NCI-H345 (cell line): ENCODE results near the gene NEUROD1.

Source experiments
- DNase-seq: peaks from one replicate; lab custom pipeline; 2025; lab: John Stamatoyannopoulos, UW

Gene NEUROD1

DNA sequence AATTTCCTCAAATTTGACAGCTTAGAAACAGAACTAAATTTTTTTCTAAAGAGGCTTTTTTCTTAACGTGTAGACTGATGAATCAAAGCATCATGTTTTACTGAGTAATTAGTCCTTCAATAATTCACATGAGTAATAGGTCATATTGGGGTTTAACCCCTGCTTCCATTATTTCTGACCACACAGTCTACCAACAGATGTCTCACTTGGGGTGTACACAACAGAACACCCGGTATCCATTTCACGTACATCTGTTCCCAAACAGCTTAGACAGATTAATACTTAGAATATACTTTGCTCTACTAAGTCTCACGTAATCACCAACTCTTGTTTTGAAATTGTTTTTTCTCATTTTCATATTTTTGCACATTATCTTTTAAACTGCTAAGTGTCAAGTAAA, 38.2 kb downstream of the NEUROD1 start:
- DNase-seq, result no peak

GRCh38 chr2:181639686-181640085, 40.6 kb downstream of the NEUROD1 start:
- no peak for DNase-seq

GRCh38 chr2:181632733-181633401, 47.5 kb downstream of the NEUROD1 start:
- no peak for DNase-seq

DNA sequence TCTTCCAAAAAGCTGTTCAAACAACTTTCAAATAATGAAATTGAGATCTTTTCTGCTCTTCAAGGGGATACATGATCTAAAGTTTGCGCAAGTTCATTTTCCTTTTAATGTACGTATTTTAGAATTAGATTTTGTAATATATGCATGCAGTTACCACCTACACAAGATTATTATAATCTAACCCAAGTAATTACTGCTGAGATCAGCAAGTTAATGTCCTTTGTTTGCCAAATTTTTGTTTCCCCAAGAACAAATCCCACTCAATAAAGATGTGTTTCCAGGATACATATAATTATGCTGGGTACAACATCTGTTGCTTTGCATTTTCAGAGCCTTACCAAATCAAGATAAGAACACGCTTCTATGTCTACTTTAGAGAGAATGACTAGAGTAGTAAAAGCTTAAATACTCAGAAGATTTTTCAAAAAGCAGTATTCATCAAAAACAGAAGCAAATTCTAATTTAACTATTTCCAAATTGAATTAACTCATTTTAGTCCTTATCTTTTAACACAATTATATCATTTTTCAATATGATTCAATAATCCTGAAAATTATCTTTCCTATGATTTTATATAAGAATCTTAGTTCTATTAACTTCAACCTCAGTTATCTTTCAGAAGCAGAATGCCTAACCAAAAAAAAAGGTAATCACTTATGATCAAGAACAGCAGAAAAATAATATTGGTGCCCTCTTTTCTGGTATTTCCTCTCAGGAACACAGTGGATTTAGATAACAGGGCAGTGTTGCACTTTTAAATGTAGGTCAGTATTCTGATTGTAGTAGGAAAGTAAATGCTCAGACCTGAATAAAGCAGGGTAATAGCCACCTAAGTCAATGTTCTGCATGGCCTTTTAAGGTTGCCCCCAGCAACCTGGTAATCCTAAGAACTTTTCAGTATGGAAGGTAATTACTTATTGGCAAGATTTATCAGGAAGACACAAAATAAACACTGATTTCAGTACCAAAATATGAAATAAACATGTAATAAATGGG, 51.4 kb downstream of the NEUROD1 start:
- DNase-seq, result no peak

- no peak for DNase-seq
Observed at GRCh38 chr2:181627545-181627944, 52.8 kb downstream of the NEUROD1 start.

DNA sequence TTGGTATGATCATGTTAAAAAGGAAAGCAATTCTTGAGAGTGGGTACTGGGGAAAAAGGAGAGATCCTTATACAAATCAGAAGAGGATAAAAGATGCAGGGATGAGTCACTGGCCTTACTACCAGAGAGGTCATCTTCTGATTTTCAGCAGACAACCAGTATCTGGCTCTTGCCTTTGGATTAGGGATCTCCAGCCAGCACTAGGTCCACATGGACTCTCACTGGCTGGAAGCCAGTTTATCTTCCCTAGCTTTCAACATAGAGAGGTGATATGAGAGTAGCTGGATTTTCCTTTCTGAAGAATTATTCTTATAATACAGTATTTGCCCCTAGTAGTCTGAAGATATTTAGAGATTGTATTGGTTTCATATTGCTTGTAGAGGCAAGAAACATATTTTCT, 53.6 kb downstream of the NEUROD1 start:
- DNase-seq, result no peak
